Endothelial cell of umbilical vein (primary cell): ENCODE data around the gene TRIM59. TPM values are rescaled to one million over a fixed set of nuclear protein-coding genes. Genes with fewer than 3 reads are reported as not detected.

Experiments used
- BruUV-seq: library from RNA; stranded (reverse); fragments of 400-500 nt; replicated peaks from 2 replicates; lab custom pipeline; 2021; lab: Mats Ljungman, UMichigan
- CTCF ChIA-PET: fragments of 300-600, 350-600 bp; sonication (Branson Sonifier 250); formaldehyde crosslinking; loops from one replicate; lab custom pipeline; 2021; ENCODE audit warnings: antibody characterized with exemption, inconsistent platforms; lab: Charles Lee
- POLR2A ChIA-PET: fragments of 300-600, 350-600 bp; sonication (Branson Sonifier 250); formaldehyde crosslinking; loops from one replicate; lab custom pipeline; 2021; ENCODE audit warnings: antibody characterized with exemption, inconsistent platforms; lab: Charles Lee
- DNase-seq: peaks from one replicate; pipeline ENCODE4 v3.0.0-alpha.2; 2011; ENCODE audit warnings: low read depth, low spot score
- FAIRE-seq: peaks from 2 replicates; lab custom pipeline; 2011; peaks lifted over from hg19 to GRCh38; lab: Jason Lieb, UNC
- H2AFZ ChIP-seq: 2 replicates; pipeline ENCODE4 v1.6.0; 2012; ENCODE audit warnings: low read depth, low read length, control low read depth, inconsistent platforms
- H3K27ac ChIP-seq: 2 replicates; pipeline ENCODE4 v1.5.1; 2011; ENCODE audit warnings: low read depth, mild to moderate bottlenecking, control low read depth, low read length, moderate library complexity; ENCODE audit not compliant: insufficient read depth
- H3K27me3 ChIP-seq, 2 experiments: 2 replicates each; pipeline versions ENCODE4 v1.6.0 to v1.6.1; 2011; ENCODE audit warnings: low read length in 2 of 2, mixed read lengths in 1 of 2; ENCODE audit not compliant: control insufficient read depth in 2 of 2, insufficient read depth in 2 of 2
- H3K36me3 ChIP-seq, 2 experiments: 2 replicates in 1 of 2; 3 replicates in 1 of 2; pipeline ENCODE4 v1.5.1; 2011; ENCODE audit warnings: low read length in 2 of 2, mild to moderate bottlenecking in 1 of 2, moderate library complexity in 1 of 2; ENCODE audit not compliant: control insufficient read depth in 2 of 2, insufficient read depth in 2 of 2; ENCODE audit errors: extremely low read depth in 1 of 2
- H3K4me1 ChIP-seq: 3 replicates; pipeline ENCODE4 v1.5.1; 2011; ENCODE audit warnings: mild to moderate bottlenecking, low read length; ENCODE audit not compliant: control insufficient read depth, insufficient read depth; ENCODE audit errors: extremely low read depth
- H3K4me2 ChIP-seq: 2 replicates; pipeline ENCODE4 v1.6.1; 2011; ENCODE audit warnings: low read length, control low read depth, mixed read lengths; ENCODE audit not compliant: insufficient read depth
- H3K4me3 ChIP-seq, 3 experiments: fragments of 200-600 bp in 1 of 3; sonication (generic), shearing (Covaris generic) in 1 of 3; replicated peaks in 1 of 3; 2 replicates each; pipeline ENCODE4 v1.5.1; 2011 to 2016; ENCODE audit warnings: control low read depth in 3 of 3, low read length in 3 of 3, mild to moderate bottlenecking in 2 of 3, inconsistent platforms in 1 of 3, low read depth in 1 of 3, moderate library complexity in 1 of 3; ENCODE audit not compliant: insufficient read depth in 1 of 3
- H3K79me2 ChIP-seq: 2 replicates; pipeline ENCODE4 v1.6.0; 2012; ENCODE audit warnings: low read length, inconsistent platforms; ENCODE audit not compliant: control insufficient read depth, insufficient read depth
- H3K9ac ChIP-seq: replicated peaks from 2 replicates; pipeline ENCODE3; 2011; ENCODE audit warnings: low read length, control low read depth; ENCODE audit not compliant: insufficient read depth; ENCODE audit errors: extremely low read depth
- H3K9me1 ChIP-seq: replicated peaks from 3 replicates; pipeline ENCODE4 v1.6.0; 2011; ENCODE audit warnings: mild to moderate bottlenecking, low read length; ENCODE audit not compliant: control insufficient read depth, insufficient read depth; ENCODE audit errors: extremely low read depth
- H3K9me3 ChIP-seq: replicated peaks from 2 replicates; pipeline ENCODE4 v1.5.1; 2012; ENCODE audit warnings: low read length, inconsistent platforms; ENCODE audit not compliant: control insufficient read depth, insufficient read depth
- H4K20me1 ChIP-seq: replicated peaks from 2 replicates; pipeline ENCODE3; 2011; ENCODE audit warnings: mild to moderate bottlenecking, low read length; ENCODE audit not compliant: control insufficient read depth, insufficient read depth; ENCODE audit errors: extremely low read depth
- EZH2 ChIP-seq: IDR thresholded peaks from 2 replicates; pipeline ENCODE4 v1.6.1; 2012; ENCODE audit warnings: borderline replicate concordance, low read depth, mild to moderate bottlenecking, moderate library complexity, low read length, inconsistent platforms; ENCODE audit not compliant: severe bottlenecking
- FOS ChIP-seq: IDR thresholded peaks from 2 replicates; pipeline ENCODE4 v1.6.1; 2011; ENCODE audit warnings: mild to moderate bottlenecking, low read length, moderate library complexity, borderline replicate concordance; ENCODE audit not compliant: insufficient read depth
- GATA2 ChIP-seq: IDR thresholded peaks from 2 replicates; pipeline ENCODE4 v1.7.0; 2011; ENCODE audit warnings: low read depth, mild to moderate bottlenecking, moderate library complexity, mixed read lengths, low read length; ENCODE audit not compliant: insufficient read length, insufficient read depth
- JUN ChIP-seq: IDR thresholded peaks from 2 replicates; pipeline ENCODE4 v1.6.1; 2011; ENCODE audit warnings: borderline replicate concordance, low read depth; ENCODE audit not compliant: insufficient read length, insufficient read depth
- MYC ChIP-seq: IDR thresholded peaks from one replicate; pipeline ENCODE4 v1.6.1; 2011; ENCODE audit warnings: mild to moderate bottlenecking, low read depth, low read length
- POLR2A ChIP-seq: IDR thresholded peaks from 2 replicates; pipeline ENCODE4 v1.6.1; 2012; ENCODE audit warnings: low read depth, mild to moderate bottlenecking, control low read depth, low read length
- POLR2AphosphoS5 ChIP-seq: IDR thresholded peaks from 2 replicates; pipeline ENCODE4 v1.6.1; 2012; ENCODE audit warnings: low read depth, mild to moderate bottlenecking, control low read depth, low read length, moderate library complexity; ENCODE audit not compliant: insufficient read depth
- dilution Hi-C: fragments of 300-500 bp; cut with MboI; formaldehyde crosslinking; loops from one replicate; pipeline ENCODE4 v1.15.0; 2019; ENCODE audit warnings: low sequenced_read_pairs; ENCODE audit not compliant: extremely low pct_ligation_motif_present
- intact Hi-C: fragments of 100-400 bp; cut with micrococcal nuclease; formaldehyde crosslinking; loops from one replicate; pipeline ENCODE4 v1.10.0; 2022
- polyA plus RNA-seq, 4 experiments: library from polyadenylated mRNA; depleted of rRNA in 3 of 4; stranded (reverse) in 3 of 4; unstranded in 1 of 4; fragments of >200 nt; gene quantifications; 2 replicates each; pipeline versions ENCODE4 v1.2.1 to v1.2.3, GENCODE V29; 2011 to 2012; ENCODE audit warnings: missing spikeins in 1 of 4
- total RNA-seq: library from RNA; stranded (reverse); gene quantifications from 2 replicates; pipeline ENCODE4 v1.2.3, GENCODE V29; 2021
- TF ChIP-seq, protein P1 (sequence below), 2 donors: IDR thresholded peaks; 1 replicate in 1 of 2; 2 replicates in 1 of 2; pipeline ENCODE4 v1.5.1; 2011; ENCODE audit warnings: low read length in 2 of 2, mild to moderate bottlenecking in 2 of 2, moderate library complexity in 2 of 2, control low read depth in 1 of 2, inconsistent platforms in 1 of 2, low read depth in 1 of 2; ENCODE audit not compliant: insufficient read depth in 1 of 2; ENCODE audit errors: extremely low read depth in 1 of 2
- TF ChIP-seq, protein P2 (sequence below): IDR thresholded peaks from 2 replicates; pipeline ENCODE4 v1.6.1; 2011; ENCODE audit not compliant: insufficient read depth, insufficient read length

Gene TRIM59
- total and polyA plus RNA-seq, 2 donors (not counting 3 experiments of a cell fraction or from before 2014, with no cell fraction given), result 6.8 to 33.0 TPM

DNA sequence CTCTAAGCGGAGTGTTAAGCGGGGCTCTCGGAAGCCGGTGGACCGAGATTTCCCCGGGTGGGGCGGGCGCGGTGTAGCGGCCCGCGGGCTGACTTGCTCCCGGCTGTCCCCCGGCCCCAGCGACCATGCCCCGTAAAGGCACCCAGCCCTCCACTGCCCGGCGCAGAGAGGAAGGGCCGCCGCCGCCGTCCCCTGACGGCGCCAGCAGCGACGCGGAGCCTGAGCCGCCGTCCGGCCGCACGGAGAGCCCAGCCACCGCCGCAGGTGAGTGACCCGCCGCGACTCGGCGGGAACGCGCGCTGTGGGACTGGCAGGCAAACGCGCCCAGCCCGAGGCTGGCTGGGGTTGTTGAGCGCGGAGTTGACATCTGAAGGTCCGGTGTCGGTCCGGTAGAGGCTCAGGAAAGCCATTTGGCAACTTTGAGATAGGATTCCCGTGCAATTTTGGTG, 48.9 kb downstream of the TRIM59 start:
- peaks cover 27% of the 10 kb centered on the region for H3K4me1 ChIP-seq
- peak overlapping the region; percentile 84 for H3K9ac ChIP-seq
- ChIA-PET POLR2A (no interaction called here), CTCF (interaction anchor here (1.4 to 2.7 kb wide), 2 partner anchors 12 to 238 kb away, joined by 5 to 19 read pairs; no protein-coding TSS in a partner anchor)
- no TSS peak for BruUV-seq
- H3K79me2 ChIP-seq, result peaks cover 73% of the 10 kb centered on the region
- H4K20me1 ChIP-seq, result no peaks in the 10 kb centered on the region
- peak overlapping the region; percentile 99 for H3K4me2 ChIP-seq
- dilution Hi-C loops (no loop called here), intact Hi-C loops (loop anchor here (2.0 to 10.0 kb wide), 4 partner anchors 357 to 636 kb away; partner anchors contain the start of gene PPM1L)
- H3K4me3 ChIP-seq, result peak overlapping the region; percentile 77 to 79 (median 78)
- TF ChIP-seq, protein P1, sequence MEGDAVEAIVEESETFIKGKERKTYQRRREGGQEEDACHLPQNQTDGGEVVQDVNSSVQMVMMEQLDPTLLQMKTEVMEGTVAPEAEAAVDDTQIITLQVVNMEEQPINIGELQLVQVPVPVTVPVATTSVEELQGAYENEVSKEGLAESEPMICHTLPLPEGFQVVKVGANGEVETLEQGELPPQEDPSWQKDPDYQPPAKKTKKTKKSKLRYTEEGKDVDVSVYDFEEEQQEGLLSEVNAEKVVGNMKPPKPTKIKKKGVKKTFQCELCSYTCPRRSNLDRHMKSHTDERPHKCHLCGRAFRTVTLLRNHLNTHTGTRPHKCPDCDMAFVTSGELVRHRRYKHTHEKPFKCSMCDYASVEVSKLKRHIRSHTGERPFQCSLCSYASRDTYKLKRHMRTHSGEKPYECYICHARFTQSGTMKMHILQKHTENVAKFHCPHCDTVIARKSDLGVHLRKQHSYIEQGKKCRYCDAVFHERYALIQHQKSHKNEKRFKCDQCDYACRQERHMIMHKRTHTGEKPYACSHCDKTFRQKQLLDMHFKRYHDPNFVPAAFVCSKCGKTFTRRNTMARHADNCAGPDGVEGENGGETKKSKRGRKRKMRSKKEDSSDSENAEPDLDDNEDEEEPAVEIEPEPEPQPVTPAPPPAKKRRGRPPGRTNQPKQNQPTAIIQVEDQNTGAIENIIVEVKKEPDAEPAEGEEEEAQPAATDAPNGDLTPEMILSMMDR (IDR thresholded peaks at IDR 0.05; ENCODE audit: extremely low read depth in 1 of 2, insufficient read depth in 1 of 2, low read depth in 1 of 2, low read length in 2 of 2), result no peak
- no peak for TF ChIP-seq FOS
- TF ChIP-seq, protein P2, sequence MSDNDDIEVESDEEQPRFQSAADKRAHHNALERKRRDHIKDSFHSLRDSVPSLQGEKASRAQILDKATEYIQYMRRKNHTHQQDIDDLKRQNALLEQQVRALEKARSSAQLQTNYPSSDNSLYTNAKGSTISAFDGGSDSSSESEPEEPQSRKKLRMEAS, result no peak
- no peak for TF ChIP-seq MYC
- TF ChIP-seq POLR2A, result no peak
- no peak for TF ChIP-seq JUN
- TF ChIP-seq GATA2, result no peak
- TF ChIP-seq EZH2, result no peak
- TF ChIP-seq POLR2AphosphoS5, result no peak
- FAIRE-seq, result no peak
- no peaks in the 10 kb centered on the region for H3K27me3 ChIP-seq
- H3K27ac ChIP-seq, result peak overlapping the region; percentile 76
- H3K9me1 ChIP-seq, result no peaks in the 10 kb centered on the region
- no peak for DNase-seq
- H2AFZ ChIP-seq, result peak overlapping the region; percentile 37
- H3K9me3 ChIP-seq, result no peaks in the 10 kb centered on the region
- H3K36me3 ChIP-seq, result peaks cover 0 to 10% of the 10 kb centered on the region in 2 experiments
